Liver (tissue), 9 donors: ENCODE results near the gene MAD2L1. TPM values are rescaled to one million over a fixed set of nuclear protein-coding genes. Genes with fewer than 3 reads are reported as not detected.

Experiments used
- DNase-seq: peaks from one replicate; pipeline ENCODE4 v3.0.0-alpha.2; 2017; ENCODE audit warnings: low spot score
- H3K27ac ChIP-seq, 2 donors: one replicate each; pipeline ENCODE4 v1.7.0; 2013; ENCODE audit warnings: inconsistent platforms in 2 of 2, low read length in 2 of 2, control low read depth in 1 of 2, low read depth in 1 of 2, mild to moderate bottlenecking in 1 of 2
- H3K27me3 ChIP-seq, 4 donors: one replicate each; pipeline versions ENCODE4 v1.6.1 to v1.7.0; 2013; ENCODE audit warnings: low read length in 3 of 4, inconsistent platforms in 1 of 4, mild to moderate bottlenecking in 1 of 4, moderate library complexity in 1 of 4; ENCODE audit not compliant: control insufficient read depth in 4 of 4, insufficient read depth in 4 of 4
- H3K36me3 ChIP-seq, 4 donors: one replicate each; pipeline versions ENCODE4 v1.6.1 to v1.7.0; 2013; ENCODE audit warnings: low read length in 3 of 4, mild to moderate bottlenecking in 3 of 4, low read depth in 1 of 4, moderate library complexity in 1 of 4; ENCODE audit not compliant: control insufficient read depth in 4 of 4, insufficient read depth in 3 of 4
- H3K4me1 ChIP-seq, 4 donors: one replicate each; pipeline versions ENCODE4 v1.6.1 to v1.7.0; 2013; ENCODE audit warnings: low read length in 3 of 4, mild to moderate bottlenecking in 3 of 4, moderate library complexity in 1 of 4; ENCODE audit not compliant: control insufficient read depth in 4 of 4, insufficient read depth in 4 of 4
- H3K4me3 ChIP-seq, 3 donors: one replicate each; pipeline versions ENCODE4 v1.6.1 to v1.7.0; 2013; ENCODE audit warnings: low read length in 3 of 3, control low read depth in 1 of 3, low read depth in 1 of 3, mild to moderate bottlenecking in 1 of 3
- H3K9ac ChIP-seq, 2 donors: one replicate each; pipeline ENCODE4 v1.7.0; 2013; ENCODE audit warnings: low read length in 2 of 2, mild to moderate bottlenecking in 2 of 2, moderate library complexity in 2 of 2, control low read depth in 1 of 2, low read depth in 1 of 2
- H3K9me3 ChIP-seq, 4 donors: one replicate each; pipeline versions ENCODE4 v1.6.1 to v1.7.0; 2013; ENCODE audit warnings: low read length in 3 of 4; ENCODE audit not compliant: control insufficient read depth in 4 of 4
- ATF3 ChIP-seq: IDR thresholded peaks from 2 replicates; pipeline ENCODE4 v1.6.1; 2016; ENCODE audit warnings: antibody characterized with exemption
- EGR1 ChIP-seq, 2 donors: IDR thresholded peaks; 2 replicates each; pipeline ENCODE4 v1.6.1; 2016 to 2018; ENCODE audit warnings: antibody characterized with exemption in 2 of 2, low read depth in 2 of 2
- FOXA2 ChIP-seq: IDR thresholded peaks from 2 replicates; pipeline ENCODE4 v1.6.1; 2016; ENCODE audit warnings: antibody characterized with exemption
- GABPA ChIP-seq, 2 donors: IDR thresholded peaks in 1 of 2; conservative IDR thresholded peaks in 1 of 2; 2 replicates each; pipeline ENCODE4 v1.6.1; 2016; ENCODE audit warnings: antibody characterized with exemption in 2 of 2, mild to moderate bottlenecking in 1 of 2, moderate library complexity in 1 of 2
- HNF4A ChIP-seq, 2 donors: conservative IDR thresholded peaks; 2 replicates each; pipeline ENCODE4 v1.6.1; 2016; ENCODE audit warnings: antibody characterized with exemption in 2 of 2, mild to moderate bottlenecking in 2 of 2
- HNF4G ChIP-seq: IDR thresholded peaks from 2 replicates; pipeline ENCODE4 v1.6.1; 2016; ENCODE audit warnings: antibody characterized with exemption
- JUND ChIP-seq, 2 donors: IDR thresholded peaks; 2 replicates each; pipeline ENCODE4 v1.6.1; 2016; ENCODE audit warnings: antibody characterized with exemption in 2 of 2
- MAX ChIP-seq: IDR thresholded peaks from 2 replicates; pipeline ENCODE4 v1.6.1; 2016; ENCODE audit warnings: antibody characterized with exemption
- RAD21 ChIP-seq, 2 donors: IDR thresholded peaks; 2 replicates each; pipeline ENCODE4 v1.6.1; 2016; ENCODE audit warnings: antibody characterized with exemption in 2 of 2, mild to moderate bottlenecking in 2 of 2
- RXRA ChIP-seq, 2 donors: IDR thresholded peaks; 2 replicates each; pipeline ENCODE4 v1.6.1; 2017 to 2018; ENCODE audit warnings: antibody characterized with exemption in 2 of 2, mild to moderate bottlenecking in 1 of 2
- SP1 ChIP-seq: IDR thresholded peaks from 2 replicates; pipeline ENCODE4 v1.6.1; 2018; ENCODE audit warnings: antibody characterized with exemption, mild to moderate bottlenecking
- TAF1 ChIP-seq: conservative IDR thresholded peaks from 2 replicates; pipeline ENCODE4 v1.6.1; 2016; ENCODE audit warnings: antibody characterized with exemption, mild to moderate bottlenecking
- YY1 ChIP-seq: IDR thresholded peaks from 2 replicates; pipeline ENCODE4 v1.6.1; 2016; ENCODE audit warnings: antibody characterized with exemption, mild to moderate bottlenecking
- ZBTB33 ChIP-seq: IDR thresholded peaks from 2 replicates; pipeline ENCODE4 v1.6.1; 2016; ENCODE audit warnings: antibody characterized with exemption
- WGBS: extraction: QIAGEN DNeasy Blood & Tissue Kit; methylation state at CpG from one replicate; pipeline ENCODE4 v1.1.7; 2013; 5-methylcytosine and 5-hydroxymethylcytosine counted together
- polyA plus RNA-seq, 2 donors: library from polyadenylated mRNA; stranded (reverse) in 1 of 2; unstranded in 1 of 2; fragments of 200-250 nt in 1 of 2; fragments of >200 nt in 1 of 2; fragmentation: Nextera tagmentation in 1 of 2; extraction: Ambion mirVana in 1 of 2; gene quantifications; one replicate each; pipeline versions ENCODE4 v1.2.1 to v1.2.3, GENCODE V29; 2013 to 2015
- total RNA-seq, 2 donors: library from RNA; depleted of rRNA; stranded (reverse); fragments of >200 nt; gene quantifications; one replicate each; pipeline ENCODE4 v1.2.3, GENCODE V29; 2014
- TF ChIP-seq, protein P1 (sequence below): IDR thresholded peaks from 2 replicates; pipeline ENCODE4 v1.6.1; 2016; ENCODE audit warnings: antibody characterized with exemption, mild to moderate bottlenecking
- TF ChIP-seq, protein P2 (sequence below): fragments of 150-350 bp; IDR thresholded peaks from 2 replicates; pipeline ENCODE4 v1.5.1; 2017; ENCODE audit warnings: improper control_type of control experiment, low read depth, low read length; ENCODE audit not compliant: missing input control
- donor health status: healthy.
- donor health status: healthy.
- donor health status: healthy.
- donor health status: healthy.
- donor health status: healthy.

The MAD2L1 gene
- total and polyA plus RNA-seq, 4 donors = 0.17 to 28.1 (median 2.3) TPM

DNA sequence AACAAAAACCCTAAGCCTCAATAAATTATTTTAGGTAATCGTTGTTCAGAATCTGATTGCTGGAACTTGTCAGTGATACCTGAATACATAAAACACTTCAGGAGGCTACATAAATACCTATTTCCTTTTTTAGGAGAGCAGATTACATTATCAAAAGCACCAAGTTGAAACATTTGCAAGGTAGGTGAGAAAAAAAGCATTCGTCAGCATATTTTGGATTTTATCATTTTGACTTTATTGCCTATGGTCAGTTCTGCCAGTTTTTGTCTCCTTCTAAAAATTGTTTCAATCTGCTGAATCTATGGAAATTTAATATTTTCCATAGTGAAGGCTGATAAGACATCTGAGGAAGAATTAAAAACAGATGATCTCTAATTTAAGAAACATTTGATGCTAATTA lies 16.5 kb upstream of the MAD2L1 start:
- WGBS = 92% methylated on average over 2 of the region's 2 CpGs
- Histone ChIP-seq H3K27me3 (no peaks in the 10 kb centered on the region), H3K9ac (no peak overlapping the region), H3K36me3 (no peaks in the 10 kb centered on the region), H3K4me1 (peaks cover 0 to 2% (median 0%) of the 10 kb centered on the region in 4 donors), H3K9me3 (no peaks in the 10 kb centered on the region), H3K27ac (no peak overlapping the region), H3K4me3 (no peak overlapping the region)
- TF ChIP-seq TAF1 (no peak), HNF4A (conservative IDR thresholded peaks at IDR 0.05) (no peak), EGR1 (IDR thresholded peaks at IDR 0.05; ENCODE audit: low read depth in 2 of 2) (no peak), FOXA2 (no peak), RAD21 (IDR thresholded peaks at IDR 0.05) (no peak), JUND (IDR thresholded peaks at IDR 0.05) (no peak), ATF3 (no peak), GABPA (IDR thresholded peaks at IDR 0.05 in 1 of 2, conservative IDR thresholded peaks at IDR 0.05 in 1 of 2) (no peak), MAX (no peak), ZBTB33 (no peak), YY1 (no peak)
- TF ChIP-seq, protein P1, sequence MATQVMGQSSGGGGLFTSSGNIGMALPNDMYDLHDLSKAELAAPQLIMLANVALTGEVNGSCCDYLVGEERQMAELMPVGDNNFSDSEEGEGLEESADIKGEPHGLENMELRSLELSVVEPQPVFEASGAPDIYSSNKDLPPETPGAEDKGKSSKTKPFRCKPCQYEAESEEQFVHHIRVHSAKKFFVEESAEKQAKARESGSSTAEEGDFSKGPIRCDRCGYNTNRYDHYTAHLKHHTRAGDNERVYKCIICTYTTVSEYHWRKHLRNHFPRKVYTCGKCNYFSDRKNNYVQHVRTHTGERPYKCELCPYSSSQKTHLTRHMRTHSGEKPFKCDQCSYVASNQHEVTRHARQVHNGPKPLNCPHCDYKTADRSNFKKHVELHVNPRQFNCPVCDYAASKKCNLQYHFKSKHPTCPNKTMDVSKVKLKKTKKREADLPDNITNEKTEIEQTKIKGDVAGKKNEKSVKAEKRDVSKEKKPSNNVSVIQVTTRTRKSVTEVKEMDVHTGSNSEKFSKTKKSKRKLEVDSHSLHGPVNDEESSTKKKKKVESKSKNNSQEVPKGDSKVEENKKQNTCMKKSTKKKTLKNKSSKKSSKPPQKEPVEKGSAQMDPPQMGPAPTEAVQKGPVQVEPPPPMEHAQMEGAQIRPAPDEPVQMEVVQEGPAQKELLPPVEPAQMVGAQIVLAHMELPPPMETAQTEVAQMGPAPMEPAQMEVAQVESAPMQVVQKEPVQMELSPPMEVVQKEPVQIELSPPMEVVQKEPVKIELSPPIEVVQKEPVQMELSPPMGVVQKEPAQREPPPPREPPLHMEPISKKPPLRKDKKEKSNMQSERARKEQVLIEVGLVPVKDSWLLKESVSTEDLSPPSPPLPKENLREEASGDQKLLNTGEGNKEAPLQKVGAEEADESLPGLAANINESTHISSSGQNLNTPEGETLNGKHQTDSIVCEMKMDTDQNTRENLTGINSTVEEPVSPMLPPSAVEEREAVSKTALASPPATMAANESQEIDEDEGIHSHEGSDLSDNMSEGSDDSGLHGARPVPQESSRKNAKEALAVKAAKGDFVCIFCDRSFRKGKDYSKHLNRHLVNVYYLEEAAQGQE = no peak
- DNase-seq = no peak

DNA sequence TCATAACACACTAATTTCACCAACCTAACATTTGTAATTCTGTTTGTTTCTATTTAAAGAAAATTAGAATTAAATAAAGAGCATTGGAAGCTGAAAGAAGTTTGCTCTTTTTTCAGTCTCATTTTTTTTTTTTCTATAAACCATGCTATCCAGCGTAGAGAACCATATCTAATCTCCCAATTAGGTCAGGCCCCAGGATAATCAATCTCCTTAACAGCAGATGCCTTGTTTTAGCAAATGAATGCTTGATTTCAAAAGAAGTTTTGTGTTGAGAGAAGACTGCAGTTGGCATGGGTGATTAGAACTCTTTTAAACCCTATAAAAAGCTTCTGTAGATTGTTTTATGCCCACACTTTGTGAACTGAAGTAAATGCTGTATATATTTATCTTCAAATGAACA lies 15.6 kb upstream of the MAD2L1 start:
- no peaks in the 10 kb centered on the region for H3K27me3 ChIP-seq
- no peaks in the 10 kb centered on the region for H3K9me3 ChIP-seq
- no peak overlapping the region for H3K9ac ChIP-seq
- no peak overlapping the region for H3K4me3 ChIP-seq
- WGBS = 78% methylated on average over 1 of the region's 1 CpG
- DNase-seq = no peak
- TF ChIP-seq SP1 (no peak), YY1 (no peak), RXRA (IDR thresholded peaks at IDR 0.05) (no peak), TAF1 (no peak), HNF4G (no peak), JUND (IDR thresholded peaks at IDR 0.05) (no peak), EGR1 (IDR thresholded peaks at IDR 0.05; ENCODE audit: low read depth in 2 of 2) (no peak)
- TF ChIP-seq, protein P2, sequence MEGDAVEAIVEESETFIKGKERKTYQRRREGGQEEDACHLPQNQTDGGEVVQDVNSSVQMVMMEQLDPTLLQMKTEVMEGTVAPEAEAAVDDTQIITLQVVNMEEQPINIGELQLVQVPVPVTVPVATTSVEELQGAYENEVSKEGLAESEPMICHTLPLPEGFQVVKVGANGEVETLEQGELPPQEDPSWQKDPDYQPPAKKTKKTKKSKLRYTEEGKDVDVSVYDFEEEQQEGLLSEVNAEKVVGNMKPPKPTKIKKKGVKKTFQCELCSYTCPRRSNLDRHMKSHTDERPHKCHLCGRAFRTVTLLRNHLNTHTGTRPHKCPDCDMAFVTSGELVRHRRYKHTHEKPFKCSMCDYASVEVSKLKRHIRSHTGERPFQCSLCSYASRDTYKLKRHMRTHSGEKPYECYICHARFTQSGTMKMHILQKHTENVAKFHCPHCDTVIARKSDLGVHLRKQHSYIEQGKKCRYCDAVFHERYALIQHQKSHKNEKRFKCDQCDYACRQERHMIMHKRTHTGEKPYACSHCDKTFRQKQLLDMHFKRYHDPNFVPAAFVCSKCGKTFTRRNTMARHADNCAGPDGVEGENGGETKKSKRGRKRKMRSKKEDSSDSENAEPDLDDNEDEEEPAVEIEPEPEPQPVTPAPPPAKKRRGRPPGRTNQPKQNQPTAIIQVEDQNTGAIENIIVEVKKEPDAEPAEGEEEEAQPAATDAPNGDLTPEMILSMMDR = no peak
- TF ChIP-seq, protein P1 = no peak
- no peaks in the 10 kb centered on the region for H3K36me3 ChIP-seq
- H3K4me1 ChIP-seq = peaks cover 0 to 2% (median 0%) of the 10 kb centered on the region in 4 donors
- no peak overlapping the region for H3K27ac ChIP-seq
